Stimulated activated CD8-positive, alpha-beta memory T cell treated with anti-CD3 and anti-CD28 coated beads, Interleukin-12 subunit alpha, Interleukin-12 subunit beta, amount 100 ng/mL, for 4 hours (primary cell): ENCODE data around the gene RTN4RL1.

Source experiments
- DNase-seq: peaks from one replicate; pipeline ENCODE4 v3.0.0-alpha.2; 2020; ENCODE audit warnings: low read depth

RTN4RL1 gene

GRCh38 chr17:1977583-1978395 lies 47.3 kb downstream of the RTN4RL1 start:
- DNase-seq = no peak

- no peak for DNase-seq
Observed at GRCh38 chr17:1976683-1977064, 48.5 kb downstream of the RTN4RL1 start.

GRCh38 chr17:1976000-1976682 lies 49.0 kb downstream of the RTN4RL1 start:
- no peak for DNase-seq

- no peak for DNase-seq
Observed at GRCh38 chr17:1975573-1975972, 49.6 kb downstream of the RTN4RL1 start.

- no peak for DNase-seq
Observed at GRCh38 chr17:1972487-1973160, 52.5 kb downstream of the RTN4RL1 start.

- no peak for DNase-seq
Observed at GRCh38 chr17:1970843-1971384, 54.2 kb downstream of the RTN4RL1 start.

GRCh38 chr17:1969712-1970111 lies 55.4 kb downstream of the RTN4RL1 start:
- no peak for DNase-seq

- DNase-seq = no peak
Observed at GRCh38 chr17:1967213-1967612, 57.9 kb downstream of the RTN4RL1 start.

GRCh38 chr17:1966274-1967086 lies 58.7 kb downstream of the RTN4RL1 start:
- no peak for DNase-seq

GRCh38 chr17:1965556-1966273 lies 59.4 kb downstream of the RTN4RL1 start:
- DNase-seq = no peak

GRCh38 chr17:1963250-1963649 lies 61.9 kb downstream of the RTN4RL1 start:
- no peak for DNase-seq

- DNase-seq = no peak
Observed at GRCh38 chr17:1961189-1961588, 63.9 kb downstream of the RTN4RL1 start.

GRCh38 chr17:1960545-1960912 lies 64.6 kb downstream of the RTN4RL1 start:
- DNase-seq = no peak

- DNase-seq = no peak
Observed at GRCh38 chr17:1959871-1960544, 65.1 kb downstream of the RTN4RL1 start.

GRCh38 chr17:1958134-1958881 lies 66.8 kb downstream of the RTN4RL1 start:
- no peak for DNase-seq

- DNase-seq = no peak
Observed at GRCh38 chr17:1957037-1957436, 68.1 kb downstream of the RTN4RL1 start.

- no peak for DNase-seq
Observed at GRCh38 chr17:1956134-1956533, 69.0 kb downstream of the RTN4RL1 start.

GRCh38 chr17:1953831-1954230 lies 71.3 kb downstream of the RTN4RL1 start:
- no peak for DNase-seq

GRCh38 chr17:1951920-1952319 lies 73.2 kb downstream of the RTN4RL1 start:
- no peak for DNase-seq

GRCh38 chr17:1949754-1950153 lies 75.4 kb downstream of the RTN4RL1 start:
- no peak for DNase-seq
